Measurements from ENCODE around the gene GNAZ. TPM values are rescaled to one million over a fixed set of nuclear protein-coding genes. Genes with fewer than 3 reads are reported as not detected.
A peak's percentile ranks its signal among the peaks of the same experiment; 100 is the strongest.

The GNAZ gene
- total RNA-seq, 1 experiment from 2014 or later, result 0.48 TPM

DNA sequence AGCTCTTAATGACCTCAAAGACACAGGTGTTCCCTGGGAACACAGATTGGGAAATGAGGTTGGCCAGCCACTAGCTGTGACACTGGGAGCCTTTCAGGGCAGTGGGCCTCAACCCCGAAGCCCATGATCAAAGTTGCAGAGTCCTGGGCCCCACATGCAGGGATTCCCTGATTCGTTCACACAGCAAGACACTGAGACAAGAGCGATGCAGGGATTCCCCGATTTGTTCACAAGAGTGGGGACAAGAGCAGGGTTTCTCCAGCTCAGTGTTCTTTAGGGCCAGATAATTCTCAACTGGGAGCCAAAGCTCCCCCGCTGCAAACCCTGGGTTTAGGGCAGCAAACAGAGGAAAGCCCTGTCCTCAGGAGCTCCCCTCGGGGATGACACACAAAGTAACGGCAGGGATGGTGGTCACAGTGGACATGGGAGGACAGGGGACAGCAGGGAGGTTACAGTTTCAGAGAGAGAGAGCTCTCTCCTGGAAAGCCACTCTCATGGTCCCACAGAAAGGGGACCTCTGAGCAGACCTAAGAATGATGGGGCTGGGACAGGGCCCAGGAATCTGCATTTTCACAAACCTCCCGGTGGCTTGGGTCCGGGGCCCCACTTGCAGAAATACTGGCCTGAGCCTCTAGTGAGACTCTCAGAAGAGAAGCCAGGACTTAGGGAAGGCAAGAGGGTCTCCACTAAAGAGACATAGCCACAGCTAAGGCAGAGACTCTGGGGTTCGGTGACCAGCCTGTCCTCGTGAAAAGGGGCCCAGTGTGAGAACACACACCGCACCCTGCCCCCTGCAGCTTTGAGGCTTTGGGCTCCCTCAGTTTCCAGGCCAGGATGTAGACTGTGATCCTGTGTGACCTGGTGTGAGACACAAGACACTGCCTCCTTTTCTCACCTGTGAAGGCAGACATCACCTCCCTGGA lies 7.4 kb upstream of the GNAZ start:
- Mint-ChIP-seq H3K27me3 (ENCODE audit: insufficient read depth, unreplicated experiment) (peaks cover 12% of the 10 kb centered on the region), H3K36me3 (ENCODE audit: insufficient read depth, unreplicated experiment) (no peaks in the 10 kb centered on the region), H3K4me1 (ENCODE audit: low read depth, unreplicated experiment) (no peaks in the 10 kb centered on the region), H3K27ac (ENCODE audit: unreplicated experiment) (no peak overlapping the region), H3K4me3 (ENCODE audit: unreplicated experiment) (no peak overlapping the region), H3K9me3 (ENCODE audit: unreplicated experiment) (no peaks in the 10 kb centered on the region)
- ChIA-PET CTCF (no interaction called here), POLR2A (no interaction called here)
- Histone ChIP-seq H3K36me3 (ENCODE audit: control insufficient read depth, insufficient read depth, low read length) (no peaks in the 10 kb centered on the region), H3K27me3 (replicated peaks; ENCODE audit: control insufficient read depth, insufficient read depth, low read length) (no peaks in the 10 kb centered on the region), H3K4me3 (ENCODE audit: low read depth, low read length) (no peak overlapping the region), H3K9me3 (no peaks in the 10 kb centered on the region), H3K4me1 (no peaks in the 10 kb centered on the region)
- DNase-seq, result no peak
- intact Hi-C loops (cut with micrococcal nuclease; ENCODE audit: unreplicated experiment), result no loop called here
- no TSS peak for BruUV-seq (replicated peaks)
- no peak for TF ChIP-seq CTCF (IDR thresholded peaks at IDR 0.05; ENCODE audit: insufficient read depth in 1 of 2, low read depth in 1 of 2, low read length in 1 of 2, severe bottlenecking in 1 of 2, unreplicated experiment in 1 of 2)

- Mint-ChIP-seq H3K36me3 (ENCODE audit: insufficient read depth, unreplicated experiment) (no peaks in the 10 kb centered on the region), H3K4me3 (ENCODE audit: unreplicated experiment) (no peak overlapping the region), H3K4me1 (ENCODE audit: low read depth, unreplicated experiment) (no peaks in the 10 kb centered on the region), H3K9me3 (ENCODE audit: unreplicated experiment) (no peaks in the 10 kb centered on the region), H3K27ac (ENCODE audit: unreplicated experiment) (no peak overlapping the region), H3K27me3 (ENCODE audit: insufficient read depth, unreplicated experiment) (peaks cover 15% of the 10 kb centered on the region)
- H3K9me3 ChIP-seq, result no peaks in the 10 kb centered on the region
- intact Hi-C loops (cut with micrococcal nuclease; ENCODE audit: unreplicated experiment), result no loop called here
- H3K36me3 ChIP-seq (ENCODE audit: control insufficient read depth, insufficient read depth, low read length), result no peaks in the 10 kb centered on the region
- CTCF ChIA-PET, result no interaction called here
- DNase-seq, result peak in 1 of 2 experiments; percentile 25
- no peaks in the 10 kb centered on the region for H3K4me1 ChIP-seq
- no peak overlapping the region for H3K4me3 ChIP-seq (ENCODE audit: low read depth, low read length)
- peaks cover 1% of the 10 kb centered on the region; the same call in 1 of the 2 replicates for H3K27me3 ChIP-seq (replicated peaks; ENCODE audit: control insufficient read depth, insufficient read depth, low read length)
- POLR2A ChIA-PET, result no interaction called here
- BruUV-seq (replicated peaks), result no TSS peak
- TF ChIP-seq CTCF (IDR thresholded peaks at IDR 0.05; ENCODE audit: insufficient read depth in 1 of 2, low read depth in 1 of 2, low read length in 1 of 2, severe bottlenecking in 1 of 2, unreplicated experiment in 1 of 2), result no peak
These were observed 6.6 kb upstream of the GNAZ start for GRCh38 chr22:23063539-23064380.

DNA sequence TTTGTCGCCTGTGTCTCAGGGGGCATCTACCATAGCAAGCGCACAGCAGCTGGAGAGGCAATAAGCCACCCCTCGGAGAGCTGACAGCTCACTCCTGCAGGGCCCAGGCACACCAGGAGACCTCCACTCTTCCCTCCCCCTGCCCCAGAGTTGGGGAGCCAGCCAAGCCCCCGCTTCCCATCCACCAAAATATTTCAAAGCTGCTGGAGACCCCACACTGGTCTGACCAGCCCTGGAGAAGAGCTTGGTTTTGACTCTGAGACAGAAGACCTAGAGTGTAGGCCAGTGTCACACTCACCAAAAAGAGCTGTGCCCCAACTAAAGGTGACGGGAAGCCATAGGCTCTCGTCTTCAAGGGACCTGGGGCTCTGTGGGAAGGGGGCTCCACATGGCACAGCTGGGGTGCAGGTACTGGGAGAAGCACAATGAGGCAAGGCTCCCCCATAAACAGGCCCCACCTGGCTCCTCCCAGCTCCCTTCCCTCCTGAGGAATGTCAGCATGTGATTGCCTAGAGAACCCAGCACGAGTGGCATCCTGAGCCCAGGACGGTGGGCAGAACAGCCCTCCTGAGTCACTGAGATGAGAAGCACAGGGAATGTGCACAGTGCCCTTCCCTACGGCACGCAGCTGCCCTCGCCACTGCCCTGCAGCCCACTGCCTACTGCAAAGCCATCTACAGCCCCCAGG lies 5.8 kb upstream of the GNAZ start:
- no peak for DNase-seq
- no TSS peak for BruUV-seq (replicated peaks)
- H3K4me3 Mint-ChIP-seq (ENCODE audit: unreplicated experiment), result no peak overlapping the region
- H3K4me1 ChIP-seq, result no peaks in the 10 kb centered on the region
- no peak overlapping the region for H3K4me3 ChIP-seq (ENCODE audit: low read depth, low read length)
- H3K9me3 Mint-ChIP-seq (ENCODE audit: unreplicated experiment), result no peaks in the 10 kb centered on the region
- peaks cover 15% of the 10 kb centered on the region for H3K27me3 Mint-ChIP-seq (ENCODE audit: insufficient read depth, unreplicated experiment)
- TF ChIP-seq CTCF (IDR thresholded peaks at IDR 0.05; ENCODE audit: insufficient read depth in 1 of 2, low read depth in 1 of 2, low read length in 1 of 2, severe bottlenecking in 1 of 2, unreplicated experiment in 1 of 2), result no peak
- intact Hi-C loops (cut with micrococcal nuclease; ENCODE audit: unreplicated experiment), result no loop called here
- H3K36me3 ChIP-seq (ENCODE audit: control insufficient read depth, insufficient read depth, low read length), result no peaks in the 10 kb centered on the region
- no peaks in the 10 kb centered on the region for H3K9me3 ChIP-seq
- ChIA-PET CTCF (interaction anchor here (0.7 kb wide), 1 partner anchor 1323 kb away, joined by 7 read pairs; no protein-coding TSS in a partner anchor), POLR2A (no interaction called here)
- no peak overlapping the region for H3K27ac Mint-ChIP-seq (ENCODE audit: unreplicated experiment)
- H3K36me3 Mint-ChIP-seq (ENCODE audit: insufficient read depth, unreplicated experiment), result no peaks in the 10 kb centered on the region
- H3K27me3 ChIP-seq (replicated peaks; ENCODE audit: control insufficient read depth, insufficient read depth, low read length), result peaks cover 3% of the 10 kb centered on the region; the same call in 1 of the 2 replicates
- H3K4me1 Mint-ChIP-seq (ENCODE audit: low read depth, unreplicated experiment), result no peaks in the 10 kb centered on the region
